IMR-90 (cell line): Measurements from ENCODE around the gene UCP2. TPM values are rescaled to one million over a fixed set of nuclear protein-coding genes. Genes with fewer than 3 reads are reported as not detected.

Experiments used
- ATAC-seq: fragments of 200-7000 bp; cut with Tn5 transposase; 2 replicates; pipeline ENCODE4 v1.9.1; 2020; ENCODE audit warnings: low read depth, mild to moderate bottlenecking, moderate library complexity
- BruUV-seq: library from RNA; stranded (reverse); fragments of 400-500 nt; replicated peaks from 2 replicates; lab custom pipeline; 2021; lab: Mats Ljungman, UMichigan
- CTCF ChIA-PET: fragments of 300-600 bp; formaldehyde crosslinking; extraction: SDS; loops from one replicate; lab custom pipeline; 2021; ENCODE audit warnings: antibody characterized with exemption; lab: Yijun Ruan, JAX
- POLR2A ChIA-PET: fragments of 300-600 bp; sonication (Branson Sonifier 250); formaldehyde crosslinking; loops from one replicate; lab custom pipeline; 2022; ENCODE audit warnings: antibody characterized with exemption; ENCODE audit not compliant: unreplicated experiment; lab: Charles Lee
- DNase-seq: peaks from one replicate; pipeline ENCODE4 v3.0.0; 2013
- H2AFZ ChIP-seq: replicated peaks from 2 replicates; pipeline ENCODE3; 2013; ENCODE audit warnings: low read length, mild to moderate bottlenecking; ENCODE audit not compliant: poor library complexity
- H2AK5ac ChIP-seq: 2 replicates; pipeline ENCODE4 v1.6.1; 2013; ENCODE audit warnings: low read depth, low read length, inconsistent platforms
- H2AK9ac ChIP-seq: replicated peaks from 2 replicates; pipeline ENCODE3; 2013; ENCODE audit warnings: mild to moderate bottlenecking, low read depth, low read length, moderate library complexity; ENCODE audit not compliant: poor library complexity
- H2BK120ac ChIP-seq: 2 replicates; pipeline ENCODE4 v1.6.1; 2013; ENCODE audit warnings: low read depth, low read length, inconsistent platforms
- H2BK15ac ChIP-seq: 3 replicates; pipeline ENCODE4 v1.6.1; 2013; ENCODE audit warnings: low read depth, low read length, inconsistent platforms
- H2BK20ac ChIP-seq: 2 replicates; pipeline ENCODE4 v1.6.1; 2013; ENCODE audit warnings: low read depth, mild to moderate bottlenecking, inconsistent platforms, low read length, moderate library complexity
- H2BK5ac ChIP-seq: 2 replicates; pipeline ENCODE4 v1.6.1; 2013; ENCODE audit warnings: mild to moderate bottlenecking, low read depth, low read length, inconsistent platforms; ENCODE audit not compliant: poor library complexity, severe bottlenecking
- H3K14ac ChIP-seq: replicated peaks from 2 replicates; pipeline ENCODE4 v1.6.1; 2013; ENCODE audit warnings: low read depth, low read length, inconsistent platforms
- H3K18ac ChIP-seq: 2 replicates; pipeline ENCODE4 v1.6.1; 2013; ENCODE audit warnings: low read depth, low read length, control low read depth
- H3K23ac ChIP-seq: 2 replicates; pipeline ENCODE4 v1.6.1; 2013; ENCODE audit warnings: low read depth, low read length, inconsistent platforms
- H3K27ac ChIP-seq: 2 replicates; pipeline ENCODE4 v1.5.1; 2013; ENCODE audit warnings: mild to moderate bottlenecking, control low read depth, low read length; ENCODE audit not compliant: insufficient read depth
- H3K27me3 ChIP-seq: 2 replicates; pipeline ENCODE4 v1.6.1; 2013; ENCODE audit warnings: low read length; ENCODE audit not compliant: control insufficient read depth, insufficient read depth
- H3K36me3 ChIP-seq: 2 replicates; pipeline ENCODE4 v1.6.1; 2013; ENCODE audit warnings: low read length, mixed read lengths; ENCODE audit not compliant: control insufficient read depth, insufficient read depth
- H3K4ac ChIP-seq: 2 replicates; pipeline ENCODE4 v1.6.1; 2013; ENCODE audit warnings: low read depth, low read length, inconsistent platforms
- H3K4me1 ChIP-seq: 2 replicates; pipeline ENCODE4 v1.6.1; 2013; ENCODE audit warnings: low read length, mixed read lengths; ENCODE audit not compliant: control insufficient read depth, insufficient read depth
- H3K4me2 ChIP-seq: 2 replicates; pipeline ENCODE4 v1.6.1; 2013; ENCODE audit warnings: low read depth, mild to moderate bottlenecking, control low read depth, low read length, moderate library complexity
- H3K4me3 ChIP-seq: 2 replicates; pipeline ENCODE4 v1.5.1; 2013; ENCODE audit warnings: low read depth, mild to moderate bottlenecking, control low read depth, low read length, moderate library complexity; ENCODE audit not compliant: insufficient read depth
- H3K56ac ChIP-seq: 2 replicates; pipeline ENCODE4 v1.6.1; 2013; ENCODE audit warnings: low read length, inconsistent platforms; ENCODE audit not compliant: insufficient read depth; ENCODE audit errors: extremely low read depth
- H3K79me1 ChIP-seq, 2 experiments: 2 replicates each; pipeline ENCODE4 v1.6.1; 2013; ENCODE audit warnings: low read length in 2 of 2, inconsistent platforms in 1 of 2, low read depth in 1 of 2
- H3K9ac ChIP-seq: 2 replicates; pipeline ENCODE4 v1.6.1; 2013; ENCODE audit warnings: low read depth, low read length, control low read depth
- H3K9me1 ChIP-seq: 2 replicates; pipeline ENCODE4 v1.6.1; 2013; ENCODE audit warnings: low read length, inconsistent platforms; ENCODE audit not compliant: insufficient read depth
- H3K9me3 ChIP-seq: 2 replicates; pipeline ENCODE4 v1.6.1; 2013; ENCODE audit warnings: low read length; ENCODE audit not compliant: control insufficient read depth, insufficient read depth
- H4K20me1 ChIP-seq: 2 replicates; pipeline ENCODE4 v1.6.1; 2013; ENCODE audit warnings: low read length, inconsistent platforms; ENCODE audit not compliant: insufficient read depth
- H4K5ac ChIP-seq: 2 replicates; pipeline ENCODE4 v1.6.1; 2013; ENCODE audit warnings: mild to moderate bottlenecking, low read depth, low read length, control low read depth
- H4K8ac ChIP-seq, 2 experiments: 2 replicates each; pipeline ENCODE4 v1.6.1; 2013; ENCODE audit warnings: low read depth in 2 of 2, low read length in 2 of 2, control low read depth in 1 of 2, inconsistent platforms in 1 of 2
- H4K91ac ChIP-seq: 2 replicates; pipeline ENCODE4 v1.6.1; 2013; ENCODE audit warnings: low read depth, low read length, inconsistent platforms; ENCODE audit not compliant: insufficient read depth
- ELK1 ChIP-seq: fragments of 150-350 bp; IDR thresholded peaks from 2 replicates; pipeline ENCODE4 v1.6.1; 2016; ENCODE audit warnings: low read depth, mild to moderate bottlenecking, low read length, moderate library complexity, borderline replicate concordance
- WGBS, 2 experiments: methylation state at CpG; one replicate each; pipeline versions ENCODE4 v1.1.5 to v1.1.7; 2013; ENCODE audit warnings: missing lambda C conversion rate in 2 of 2; ENCODE audit not compliant: insufficient read length in 1 of 2; ENCODE audit errors: extremely low coverage in 2 of 2; 5-methylcytosine and 5-hydroxymethylcytosine counted together
- dilution Hi-C: fragments of 300-500 bp; cut with HindIII; formaldehyde crosslinking; loops from one replicate; pipeline ENCODE4 v1.14.3; 2018; ENCODE audit warnings: low sequenced_read_pairs; ENCODE audit not compliant: unreplicated experiment
- in situ Hi-C: fragments of 300-500 bp; cut with MboI; formaldehyde crosslinking; loops from 3 replicates; pipeline ENCODE4 v1.14.3; 2019; ENCODE audit warnings: low sequenced_read_pairs, inconsistent platforms, mixed read lengths
- intact Hi-C: fragments of 100-400 bp; cut with micrococcal nuclease; formaldehyde crosslinking; loops from 2 replicates; pipeline ENCODE4 v1.10.0; 2022
- polyA plus RNA-seq, 3 experiments: library from polyadenylated mRNA; depleted of rRNA; stranded (reverse); fragments of >200 nt; gene quantifications; 2 replicates each; pipeline ENCODE4 v1.2.3, GENCODE V29; 2012; ENCODE audit warnings: low replicate concordance in 1 of 3
- total RNA-seq: library from RNA; depleted of rRNA; stranded (reverse); fragments of >200 nt; gene quantifications from 2 replicates; pipeline ENCODE4 v1.2.3, GENCODE V29; 2012

The UCP2 gene
- total and polyA plus RNA-seq, 2 of the 4 experiments (the other 2 are of a cell fraction), result 2.0 to 11.9 TPM

- in situ Hi-C loops, result loop anchor here (10.0 kb wide), 1 partner anchor 479 kb away; no protein-coding TSS in a partner anchor
- no peak overlapping the region for H3K56ac ChIP-seq
- no peak overlapping the region for H4K5ac ChIP-seq
- no peaks in the 10 kb centered on the region for H3K27me3 ChIP-seq
- H4K8ac ChIP-seq, result no peak overlapping the region
- H3K79me1 ChIP-seq, result no peaks in the 10 kb centered on the region
- H2BK20ac ChIP-seq, result no peak overlapping the region
- no peak overlapping the region for H2AFZ ChIP-seq
- DNase-seq, result no peak
- H3K9me1 ChIP-seq, result no peaks in the 10 kb centered on the region
- no peak overlapping the region for H2BK15ac ChIP-seq
- H3K18ac ChIP-seq, result no peak overlapping the region
- H3K4me2 ChIP-seq, result no peak overlapping the region
- no peak overlapping the region for H2BK120ac ChIP-seq
- no peaks in the 10 kb centered on the region for H3K9me3 ChIP-seq
- H4K91ac ChIP-seq, result no peak overlapping the region
- H3K27ac ChIP-seq, result no peak overlapping the region
- H2AK9ac ChIP-seq, result no peak overlapping the region
- H3K9ac ChIP-seq, result no peak overlapping the region
- WGBS, 2 experiments, result no CpG with 5 or more reads among the region's 2 CpGs
- H3K36me3 ChIP-seq, result no peaks in the 10 kb centered on the region
- intact Hi-C loops, result no loop called here
- no peak overlapping the region for H3K4me3 ChIP-seq
- TF ChIP-seq ELK1, result no peak
- ATAC-seq, result no peak
- H3K23ac ChIP-seq, result no peak overlapping the region
- no peak overlapping the region for H3K4ac ChIP-seq
- dilution Hi-C loops, result no loop called here
- no peak overlapping the region; the same call in 1 of the 2 replicates for H2AK5ac ChIP-seq
- ChIA-PET POLR2A (no interaction called here), CTCF (no interaction called here)
- no peak overlapping the region for H2BK5ac ChIP-seq
- no peaks in the 10 kb centered on the region for H3K4me1 ChIP-seq
- H4K20me1 ChIP-seq, result no peaks in the 10 kb centered on the region
- BruUV-seq, result no TSS peak
- no peak overlapping the region for H3K14ac ChIP-seq
Observed at GRCh38 chr11:73965764-73966121, 16.9 kb downstream of the UCP2 start.
